SK-N-SH treated with all-trans-retinoic acid at 6 μM for 48 hours (cell line): ENCODE results near the gene MYPN.

Experiments
- ARNTL ChIP-seq: fragments of 450-650 bp; formaldehyde crosslinking; IDR thresholded peaks from 2 replicates; pipeline ENCODE4 v1.5.0; 2020; ENCODE audit warnings: low read depth, mild to moderate bottlenecking, moderate library complexity, borderline replicate concordance
- ISL1 ChIP-seq: fragments of 250-450 bp; sonication (Bioruptor Pico); IDR thresholded peaks from 2 replicates; pipeline ENCODE4 v2.1.2; 2022; ENCODE audit warnings: mild to moderate bottlenecking, moderate library complexity
- PPARA ChIP-seq: fragments of 250-450 bp; sonication (Bioruptor Pico); IDR thresholded peaks from 2 replicates; pipeline ENCODE4 v1.5.0; 2020; ENCODE audit warnings: mild to moderate bottlenecking, borderline replicate concordance
- RARB ChIP-seq: fragments of 250-450 bp; sonication (Bioruptor Pico); IDR thresholded peaks from 2 replicates; pipeline ENCODE4 v1.8.0; 2021; ENCODE audit warnings: mild to moderate bottlenecking, moderate library complexity
- SNAI2 ChIP-seq: fragments of 250-450 bp; sonication (Bioruptor Pico); IDR thresholded peaks from 2 replicates; pipeline ENCODE4 v1.5.0; 2020; ENCODE audit warnings: mild to moderate bottlenecking, moderate library complexity
- TCF4 ChIP-seq: fragments of 250-450 bp; sonication (Bioruptor Pico); IDR thresholded peaks from 2 replicates; pipeline ENCODE4 v1.8.0; 2021; ENCODE audit warnings: mild to moderate bottlenecking, moderate library complexity, borderline replicate concordance
- ZFP30 ChIP-seq: fragments of 450-650 bp; formaldehyde crosslinking; IDR thresholded peaks from 2 replicates; pipeline ENCODE4 v1.5.0; 2022; ENCODE audit warnings: mild to moderate bottlenecking, moderate library complexity
- ZNF8 ChIP-seq: fragments of 450-650 bp; formaldehyde crosslinking; IDR thresholded peaks from 2 replicates; pipeline ENCODE4 v1.5.0; 2020; ENCODE audit warnings: mild to moderate bottlenecking, moderate library complexity
- TF ChIP-seq, protein P1 (sequence below): fragments of 250-450 bp; sonication (Bioruptor Pico); IDR thresholded peaks from 2 replicates; pipeline ENCODE4 v1.8.0; 2020; ENCODE audit warnings: mild to moderate bottlenecking, moderate library complexity, borderline replicate concordance
- TF ChIP-seq, protein P2 (sequence below): fragments of 250-450 bp; sonication (Bioruptor Pico); IDR thresholded peaks from 2 replicates; pipeline ENCODE4 v1.5.1; 2021; ENCODE audit warnings: mild to moderate bottlenecking, moderate library complexity

DNA sequence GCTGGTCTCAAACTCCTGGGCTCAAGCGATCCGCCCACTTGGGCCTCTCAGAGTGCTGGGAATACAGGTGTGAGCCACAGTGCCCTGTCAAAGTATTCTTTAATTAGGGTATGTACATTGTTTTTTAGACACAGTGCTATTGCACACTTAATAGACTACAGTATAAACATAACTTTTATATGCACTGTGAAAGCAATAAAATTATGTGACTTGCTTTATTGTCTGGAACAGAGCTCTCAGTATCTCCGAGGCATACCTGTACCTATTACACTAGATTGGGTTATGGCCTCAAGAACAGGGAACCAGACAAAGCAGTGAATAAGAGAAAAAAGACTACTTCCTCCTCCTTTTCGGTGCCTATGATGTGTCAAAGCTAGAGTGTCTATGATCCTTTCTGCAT lies 109.5 kb downstream of the MYPN start:
- TF ChIP-seq, protein P1, sequence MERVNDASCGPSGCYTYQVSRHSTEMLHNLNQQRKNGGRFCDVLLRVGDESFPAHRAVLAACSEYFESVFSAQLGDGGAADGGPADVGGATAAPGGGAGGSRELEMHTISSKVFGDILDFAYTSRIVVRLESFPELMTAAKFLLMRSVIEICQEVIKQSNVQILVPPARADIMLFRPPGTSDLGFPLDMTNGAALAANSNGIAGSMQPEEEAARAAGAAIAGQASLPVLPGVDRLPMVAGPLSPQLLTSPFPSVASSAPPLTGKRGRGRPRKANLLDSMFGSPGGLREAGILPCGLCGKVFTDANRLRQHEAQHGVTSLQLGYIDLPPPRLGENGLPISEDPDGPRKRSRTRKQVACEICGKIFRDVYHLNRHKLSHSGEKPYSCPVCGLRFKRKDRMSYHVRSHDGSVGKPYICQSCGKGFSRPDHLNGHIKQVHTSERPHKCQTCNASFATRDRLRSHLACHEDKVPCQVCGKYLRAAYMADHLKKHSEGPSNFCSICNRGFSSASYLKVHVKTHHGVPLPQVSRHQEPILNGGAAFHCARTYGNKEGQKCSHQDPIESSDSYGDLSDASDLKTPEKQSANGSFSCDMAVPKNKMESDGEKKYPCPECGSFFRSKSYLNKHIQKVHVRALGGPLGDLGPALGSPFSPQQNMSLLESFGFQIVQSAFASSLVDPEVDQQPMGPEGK (CRISPR knock-in tag), result no peak
- TF ChIP-seq SNAI2 (CRISPR knock-in tag), result no peak
- no peak for TF ChIP-seq RARB (CRISPR knock-in tag)
- TF ChIP-seq ZNF8 (CRISPR knock-in tag), result no peak
- TF ChIP-seq ZFP30 (CRISPR knock-in tag), result no peak
- TF ChIP-seq ARNTL (CRISPR knock-in tag), result no peak
- no peak for TF ChIP-seq TCF4 (CRISPR knock-in tag)
- TF ChIP-seq, protein P2, sequence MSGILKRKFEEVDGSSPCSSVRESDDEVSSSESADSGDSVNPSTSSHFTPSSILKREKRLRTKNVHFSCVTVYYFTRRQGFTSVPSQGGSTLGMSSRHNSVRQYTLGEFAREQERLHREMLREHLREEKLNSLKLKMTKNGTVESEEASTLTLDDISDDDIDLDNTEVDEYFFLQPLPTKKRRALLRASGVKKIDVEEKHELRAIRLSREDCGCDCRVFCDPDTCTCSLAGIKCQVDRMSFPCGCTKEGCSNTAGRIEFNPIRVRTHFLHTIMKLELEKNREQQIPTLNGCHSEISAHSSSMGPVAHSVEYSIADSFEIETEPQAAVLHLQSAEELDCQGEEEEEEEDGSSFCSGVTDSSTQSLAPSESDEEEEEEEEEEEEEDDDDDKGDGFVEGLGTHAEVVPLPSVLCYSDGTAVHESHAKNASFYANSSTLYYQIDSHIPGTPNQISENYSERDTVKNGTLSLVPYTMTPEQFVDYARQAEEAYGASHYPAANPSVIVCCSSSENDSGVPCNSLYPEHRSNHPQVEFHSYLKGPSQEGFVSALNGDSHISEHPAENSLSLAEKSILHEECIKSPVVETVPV (CRISPR knock-in tag), result no peak
- no peak for TF ChIP-seq PPARA (CRISPR knock-in tag)
- TF ChIP-seq ISL1, result no peak
